SK-N-SH (cell line): ENCODE measurements around the gene IWS1. TPM values are rescaled to one million over a fixed set of nuclear protein-coding genes. Genes with fewer than 3 reads are reported as not detected.
"Not testable (repeated sequence)": the region's sequence is repeated elsewhere in the genome, so short reads cannot be mapped to it uniquely, and the experiment has no call there.

ENCODE experiments used
- CTCF ChIA-PET: fragments of 300-600, 350-600 bp; formaldehyde crosslinking; extraction: SDS; loops from one replicate; lab custom pipeline; 2021; lab: Yijun Ruan, JAX
- POLR2A ChIA-PET: fragments of 350-600 bp; sonication (Branson Sonifier 250); formaldehyde crosslinking; extraction: SDS; loops from one replicate; lab custom pipeline; 2020; ENCODE audit warnings: antibody characterized with exemption, inconsistent platforms; lab: Yijun Ruan, JAX
- DNase-seq: peaks from one replicate; pipeline ENCODE4 v3.0.0; 2012
- H2AFZ ChIP-seq: fragments of 200-600 bp; sonication (generic); 2 replicates; pipeline ENCODE4 v1.8.1; 2016; ENCODE audit warnings: antibody characterized with exemption, mild to moderate bottlenecking, low read depth
- H3F3A ChIP-seq: fragments of 200-600 bp; sonication (generic); replicated peaks from 2 replicates; pipeline ENCODE3; 2016; ENCODE audit warnings: antibody characterized with exemption, mild to moderate bottlenecking; ENCODE audit not compliant: insufficient read depth
- H3K27ac ChIP-seq, 2 experiments: fragments of 200-500 bp in 1 of 2; fragments of 200-600 bp in 1 of 2; sonication (Bioruptor generic) in 1 of 2; sonication (generic), shearing (Covaris generic) in 1 of 2; 2 replicates each; pipeline versions ENCODE4 v1.5.1 to v1.6.1; 2014 to 2016; ENCODE audit warnings: low read depth in 2 of 2, inconsistent platforms in 1 of 2, low read length in 1 of 2, mild to moderate bottlenecking in 1 of 2, mixed read lengths in 1 of 2
- H3K27me3 ChIP-seq: fragments of 200-600 bp; sonication (generic), shearing (Covaris generic); 2 replicates; pipeline ENCODE4 v1.6.1; 2016; ENCODE audit warnings: mixed run types; ENCODE audit not compliant: insufficient read depth
- H3K36me3 ChIP-seq, 2 experiments: fragments of 200-500 bp in 1 of 2; fragments of 200-600 bp in 1 of 2; sonication (Bioruptor generic) in 1 of 2; sonication (generic) in 1 of 2; replicated peaks in 1 of 2; 2 replicates each; pipeline versions ENCODE3 to v1.5.1; 2014 to 2016; ENCODE audit warnings: low read length in 1 of 2, mild to moderate bottlenecking in 1 of 2; ENCODE audit not compliant: insufficient read depth in 2 of 2, control insufficient read depth in 1 of 2
- H3K4me1 ChIP-seq, 2 experiments: fragments of 200-500 bp in 1 of 2; fragments of 200-600 bp in 1 of 2; sonication (Bioruptor generic) in 1 of 2; sonication (generic), shearing (Covaris generic) in 1 of 2; 2 replicates each; pipeline versions ENCODE4 v1.5.1 to v1.6.1; 2014 to 2016; ENCODE audit warnings: low read depth in 1 of 2, low read length in 1 of 2, mixed run types in 1 of 2; ENCODE audit not compliant: insufficient read depth in 2 of 2, control insufficient read depth in 1 of 2
- H3K4me2 ChIP-seq: fragments of 200-600 bp; sonication (generic), shearing (Covaris generic); 2 replicates; pipeline ENCODE4 v1.6.1; 2017; ENCODE audit warnings: mixed run types
- H3K4me3 ChIP-seq, 2 experiments: fragments of 200-500 bp in 1 of 2; fragments of 200-600 bp in 1 of 2; sonication (Bioruptor generic) in 1 of 2; sonication (generic), shearing (Covaris generic) in 1 of 2; 2 replicates each; pipeline versions ENCODE4 v1.5.1 to v1.8.1; 2014 to 2016; ENCODE audit warnings: low read depth in 2 of 2, inconsistent platforms in 1 of 2, low read length in 1 of 2, mild to moderate bottlenecking in 1 of 2, mixed read lengths in 1 of 2, moderate library complexity in 1 of 2
- H3K79me2 ChIP-seq: fragments of 200-600 bp; sonication (generic); 2 replicates; pipeline ENCODE4 v1.8.1; 2017; ENCODE audit warnings: mild to moderate bottlenecking; ENCODE audit not compliant: insufficient read depth
- H3K9ac ChIP-seq: fragments of 200-600 bp; sonication (generic); 2 replicates; pipeline ENCODE4 v1.6.1; 2017; ENCODE audit warnings: mixed run types
- H3K9me2 ChIP-seq: fragments of 200-600 bp; sonication (generic); 2 replicates; pipeline ENCODE4 v1.6.1; 2017; ENCODE audit warnings: mixed run types
- H3K9me3 ChIP-seq: fragments of 200-600 bp; sonication (generic); 2 replicates; pipeline ENCODE4 v1.6.1; 2017; ENCODE audit warnings: mixed run types, mild to moderate bottlenecking, moderate library complexity
- H4K20me1 ChIP-seq: fragments of 200-600 bp; sonication (generic); 2 replicates; pipeline ENCODE4 v1.6.1; 2017; ENCODE audit warnings: mild to moderate bottlenecking, mixed run types; ENCODE audit not compliant: insufficient read depth
- FOXJ3 ChIP-seq: sonication (generic); formaldehyde crosslinking; IDR thresholded peaks from 2 replicates; pipeline ENCODE4 v1.5.1; 2020; ENCODE audit warnings: mild to moderate bottlenecking, missing genetic modification reagents
- FOXM1 ChIP-seq: IDR thresholded peaks from 2 replicates; pipeline ENCODE4 v1.4.0; 2012; ENCODE audit warnings: low read depth, mild to moderate bottlenecking
- IRF3 ChIP-seq: fragments of 150-350 bp; IDR thresholded peaks from 2 replicates; pipeline ENCODE4 v1.6.1; 2016; ENCODE audit warnings: mild to moderate bottlenecking, low read depth, low read length
- MXI1 ChIP-seq: IDR thresholded peaks from 2 replicates; pipeline ENCODE4 v1.6.1; 2012; ENCODE audit warnings: mild to moderate bottlenecking, low read depth, low read length, improper control_type of control experiment
- RCOR1 ChIP-seq: fragments of 150-350 bp; IDR thresholded peaks from 2 replicates; pipeline ENCODE4 v1.6.1; 2017; ENCODE audit warnings: antibody characterized with exemption, low read length
- RXRA ChIP-seq: IDR thresholded peaks from 2 replicates; pipeline ENCODE4 v1.4.0; 2012; ENCODE audit warnings: low read depth, mild to moderate bottlenecking, borderline replicate concordance
- TAF1 ChIP-seq: IDR thresholded peaks from 2 replicates; pipeline ENCODE4 v1.6.1; 2012; ENCODE audit warnings: low read depth, mild to moderate bottlenecking, low read length, moderate library complexity, borderline replicate concordance
- USF1 ChIP-seq: IDR thresholded peaks from 2 replicates; pipeline ENCODE4 v1.4.0; 2012; ENCODE audit warnings: low read depth, borderline replicate concordance
- WGBS: methylation state at CpG from one replicate; pipeline ENCODE4 v1.1.6; 2017; ENCODE audit warnings: low lambda C conversion rate; 5-methylcytosine and 5-hydroxymethylcytosine counted together
- polyA plus RNA-seq, 3 experiments: library from polyadenylated mRNA; depleted of rRNA; stranded (reverse); fragments of >200 nt; gene quantifications; 2 replicates each; pipeline ENCODE4 v1.2.3, GENCODE V29; 2012

Gene IWS1
- polyA plus RNA-seq, 1 of the 3 experiments (the other 2 are of a cell fraction): 24.6 TPM

GRCh38 chr2:127524198-127524834, 2.0 kb downstream of the IWS1 start:
- H3K9me2 ChIP-seq, H4K20me1 ChIP-seq, DNase-seq, H3F3A ChIP-seq, CTCF ChIA-PET, H3K9ac ChIP-seq, H3K9me3 ChIP-seq, H3K27ac ChIP-seq, POLR2A ChIA-PET, H3K27me3 ChIP-seq, H2AFZ ChIP-seq, H3K4me3 ChIP-seq: not testable (repeated sequence)
- Histone ChIP-seq H3K36me3 (peaks cover 26 to 41% of the 10 kb centered on the region in 2 experiments), H3K4me2 (peak overlapping the region; percentile 1; the same call in 1 of the 2 replicates), H3K4me1 (peaks cover 0 to 10% of the 10 kb centered on the region in 2 experiments; a peak in 2 of 4 replicates), H3K79me2 (peaks cover 69% of the 10 kb centered on the region)
- 91% methylated on average over 7 of the region's 7 CpGs for WGBS

- ChIA-PET POLR2A (no interaction called here), CTCF (interaction anchor here (1.1 kb wide), 1 partner anchor 172 kb away, joined by 4 read pairs; no protein-coding TSS in a partner anchor)
- TF ChIP-seq IRF3: no peak
- TF ChIP-seq MXI1: no peak
- TF ChIP-seq FOXM1: no peak
- TF ChIP-seq RCOR1: no peak
- TF ChIP-seq FOXJ3 (CRISPR knock-in tag): no peak
- no peak for TF ChIP-seq RXRA
- TF ChIP-seq TAF1: no peak
- no peak for TF ChIP-seq USF1
- H3K9me3 ChIP-seq: no peaks in the 10 kb centered on the region
- H3K4me2 ChIP-seq: peak overlapping the region; percentile 1; the same call in 1 of the 2 replicates
- H3K36me3 ChIP-seq: peaks cover 29 to 49% of the 10 kb centered on the region in 2 experiments
- no peak for DNase-seq
- H3K27ac ChIP-seq: no peak overlapping the region
- peaks cover 4% of the 10 kb centered on the region for H3F3A ChIP-seq
- H3K4me3 ChIP-seq: no peak overlapping the region
- H3K9ac ChIP-seq: no peak overlapping the region
- peaks cover 78% of the 10 kb centered on the region for H3K79me2 ChIP-seq
- WGBS: 88% methylated on average over 8 of the region's 8 CpGs
- H2AFZ ChIP-seq: no peak overlapping the region
- no peaks in the 10 kb centered on the region for H3K9me2 ChIP-seq
- peaks cover 4% of the 10 kb centered on the region; the same call in 1 of the 2 replicates for H4K20me1 ChIP-seq
- H3K4me1 ChIP-seq: peaks cover 0 to 10% of the 10 kb centered on the region in 2 experiments; a peak in 2 of 4 replicates
- H3K27me3 ChIP-seq: no peaks in the 10 kb centered on the region
Observed at GRCh38 chr2:127523269-127523939, 2.9 kb downstream of the IWS1 start.
